HUES6 (cell line): Measurements from ENCODE around the gene FBXW8.

ENCODE experiments used
- H3K27ac ChIP-seq: 2 replicates; pipeline ENCODE4 v1.7.0; 2013; ENCODE audit warnings: low read depth, mild to moderate bottlenecking, low read length, inconsistent platforms
- H3K27me3 ChIP-seq: 2 replicates; pipeline ENCODE4 v1.6.1; 2013; ENCODE audit warnings: low read length; ENCODE audit not compliant: control insufficient read depth, insufficient read depth
- H3K36me3 ChIP-seq: 2 replicates; pipeline ENCODE4 v1.6.1; 2013; ENCODE audit warnings: low read length; ENCODE audit not compliant: control insufficient read depth, insufficient read depth
- H3K4me1 ChIP-seq: 2 replicates; pipeline ENCODE4 v1.6.1; 2013; ENCODE audit warnings: low read length; ENCODE audit not compliant: control insufficient read depth, insufficient read depth
- H3K4me3 ChIP-seq: 2 replicates; pipeline ENCODE4 v1.5.1; 2013; ENCODE audit warnings: low read depth, low read length
- H3K9ac ChIP-seq: one replicate; pipeline ENCODE4 v1.6.1; 2013; ENCODE audit warnings: mild to moderate bottlenecking, low read length
- H3K9me3 ChIP-seq: 2 replicates; pipeline ENCODE4 v1.6.1; 2013; ENCODE audit warnings: low read depth, low read length; ENCODE audit not compliant: control insufficient read depth, insufficient read depth

The FBXW8 gene

DNA sequence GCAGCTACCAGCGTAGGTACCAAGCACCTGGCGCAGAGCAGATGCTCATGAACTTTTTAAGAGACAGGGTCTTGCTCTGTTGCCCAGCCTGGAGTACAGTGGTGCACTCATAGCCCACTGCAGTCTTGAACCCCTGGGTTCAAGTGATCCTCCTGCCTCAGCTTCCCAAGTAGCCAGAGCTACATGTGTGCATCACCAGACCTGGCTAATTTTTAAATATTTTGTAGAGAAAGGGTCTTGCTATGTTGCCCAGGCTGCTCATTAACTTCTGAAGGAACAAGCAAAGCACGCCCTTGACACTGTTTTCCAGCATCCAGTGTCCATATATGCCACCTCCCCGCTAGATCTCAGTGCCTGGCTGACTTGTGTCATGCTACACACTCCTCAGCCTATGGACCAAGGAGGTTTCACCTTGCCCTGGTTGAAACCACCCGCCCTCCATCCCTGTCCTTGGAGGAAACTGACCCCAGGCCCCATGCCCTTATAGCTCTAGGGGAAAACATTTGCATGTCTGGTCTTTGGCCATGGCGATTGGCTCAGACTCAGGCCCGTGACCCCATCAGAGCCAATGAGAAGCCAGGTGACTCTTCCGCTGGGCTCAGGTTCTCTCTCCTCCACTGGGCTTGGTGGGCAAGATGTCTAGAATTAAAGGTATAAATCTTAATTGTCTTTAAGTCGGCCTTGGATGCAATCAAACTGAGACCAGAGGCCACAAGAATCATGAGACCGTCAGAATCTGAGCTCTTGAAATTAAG lies 162.2 kb downstream of the FBXW8 start:
- Histone ChIP-seq H3K9me3 (no peaks in the 10 kb centered on the region), H3K27me3 (no peaks in the 10 kb centered on the region), H3K4me3 (no peak overlapping the region), H3K9ac (no peak overlapping the region), H3K27ac (no peak overlapping the region), H3K36me3 (no peaks in the 10 kb centered on the region), H3K4me1 (peaks cover 12% of the 10 kb centered on the region)

DNA sequence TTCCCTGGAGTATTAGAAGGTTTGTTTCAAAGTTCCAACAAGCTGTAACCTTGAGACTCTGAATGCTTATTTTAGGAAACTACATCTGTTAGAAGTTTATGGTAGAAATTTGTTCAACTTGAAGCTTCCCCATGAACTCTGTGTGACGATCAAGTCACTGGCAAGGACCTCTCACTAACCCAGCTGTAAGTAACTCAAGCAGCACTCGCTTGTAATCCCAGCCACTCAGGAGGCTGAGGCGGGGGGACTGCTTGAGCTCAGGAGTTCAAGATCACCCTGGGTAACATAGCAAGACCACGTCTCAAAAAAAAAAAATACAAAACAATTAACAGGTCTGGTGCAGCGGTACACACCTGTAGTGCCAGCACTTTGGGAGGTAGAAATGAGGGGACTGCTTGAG lies 162.9 kb downstream of the FBXW8 start:
- H3K4me1 ChIP-seq = peaks cover 12% of the 10 kb centered on the region
- H3K27ac ChIP-seq = no peak overlapping the region
- H3K36me3 ChIP-seq = no peaks in the 10 kb centered on the region
- H3K27me3 ChIP-seq = no peaks in the 10 kb centered on the region
- H3K9me3 ChIP-seq = no peaks in the 10 kb centered on the region
- no peak overlapping the region for H3K9ac ChIP-seq
- no peak overlapping the region for H3K4me3 ChIP-seq

DNA sequence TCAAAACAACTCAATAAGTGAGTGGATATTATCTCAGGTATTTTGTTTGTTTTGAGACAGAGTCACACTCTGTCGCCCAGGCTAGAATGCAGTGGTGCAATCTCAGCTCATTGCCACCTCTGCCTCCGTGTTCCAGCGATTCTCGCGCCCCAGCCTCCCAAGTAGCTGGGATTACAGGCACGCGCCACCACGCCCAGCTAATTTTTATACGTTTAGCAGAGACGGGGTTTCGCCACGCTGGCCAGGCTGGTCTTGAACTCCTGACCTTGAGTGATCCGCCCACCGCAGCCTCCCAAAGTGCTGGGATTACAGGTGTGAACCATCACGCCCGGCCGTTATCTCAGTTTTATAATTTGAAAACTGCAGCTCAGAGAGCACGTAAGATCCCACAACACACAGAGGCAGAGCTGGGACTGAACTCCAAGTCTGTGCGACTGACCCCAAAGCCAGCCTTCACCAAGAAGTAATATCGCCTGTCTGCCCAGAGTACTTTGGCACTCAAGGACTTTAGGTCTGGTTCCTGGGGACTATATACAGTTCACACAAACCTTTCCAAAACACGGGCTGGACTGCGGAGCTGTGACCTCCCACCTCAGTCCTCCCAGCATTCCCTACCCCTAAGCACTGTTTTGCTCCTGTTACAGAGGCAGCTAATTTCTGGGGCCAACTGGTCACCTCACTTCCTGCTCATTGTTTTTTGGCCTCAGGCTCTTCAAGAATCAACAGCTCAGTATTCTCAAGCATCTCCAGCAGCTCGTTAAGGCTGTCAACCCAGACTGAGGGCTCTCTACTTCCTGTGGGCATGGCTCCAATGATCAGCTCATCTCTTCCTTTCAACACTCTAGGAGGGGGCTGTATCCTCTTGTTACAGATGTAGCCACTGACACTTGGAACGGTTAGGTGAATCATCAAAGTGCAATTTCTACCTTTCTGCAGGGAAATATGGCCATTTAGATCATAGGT lies 165.9 kb downstream of the FBXW8 start:
- Histone ChIP-seq H3K27me3 (no peaks in the 10 kb centered on the region), H3K27ac (no peak overlapping the region), H3K9ac (no peak overlapping the region), H3K9me3 (no peaks in the 10 kb centered on the region), H3K36me3 (no peaks in the 10 kb centered on the region), H3K4me3 (no peak overlapping the region), H3K4me1 (peaks cover 7% of the 10 kb centered on the region; the same call in 1 of the 2 replicates)

DNA sequence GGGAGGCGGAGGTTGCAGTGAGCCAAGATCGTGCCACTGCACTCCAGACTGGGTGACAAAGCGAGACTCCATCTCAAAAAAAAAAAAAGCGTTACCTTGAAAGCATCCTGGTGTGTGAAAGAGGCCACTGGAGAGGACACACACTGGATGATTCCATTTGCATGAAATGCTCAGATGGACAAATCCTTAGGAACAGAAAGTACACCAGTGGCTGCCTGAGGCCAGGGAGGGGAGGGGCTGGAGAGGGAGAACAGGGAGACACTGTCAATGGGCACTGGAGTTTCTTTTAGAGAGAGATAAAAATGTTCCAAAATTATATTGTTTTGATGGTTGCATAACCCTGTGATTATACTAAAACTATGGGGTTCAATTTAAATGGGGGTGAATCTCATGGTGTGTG lies 168.7 kb downstream of the FBXW8 start:
- Histone ChIP-seq H3K27ac (no peak overlapping the region), H3K4me3 (no peak overlapping the region), H3K27me3 (no peaks in the 10 kb centered on the region), H3K9me3 (no peaks in the 10 kb centered on the region), H3K9ac (no peak overlapping the region), H3K36me3 (no peaks in the 10 kb centered on the region), H3K4me1 (peaks cover 7% of the 10 kb centered on the region; the same call in 1 of the 2 replicates)

DNA sequence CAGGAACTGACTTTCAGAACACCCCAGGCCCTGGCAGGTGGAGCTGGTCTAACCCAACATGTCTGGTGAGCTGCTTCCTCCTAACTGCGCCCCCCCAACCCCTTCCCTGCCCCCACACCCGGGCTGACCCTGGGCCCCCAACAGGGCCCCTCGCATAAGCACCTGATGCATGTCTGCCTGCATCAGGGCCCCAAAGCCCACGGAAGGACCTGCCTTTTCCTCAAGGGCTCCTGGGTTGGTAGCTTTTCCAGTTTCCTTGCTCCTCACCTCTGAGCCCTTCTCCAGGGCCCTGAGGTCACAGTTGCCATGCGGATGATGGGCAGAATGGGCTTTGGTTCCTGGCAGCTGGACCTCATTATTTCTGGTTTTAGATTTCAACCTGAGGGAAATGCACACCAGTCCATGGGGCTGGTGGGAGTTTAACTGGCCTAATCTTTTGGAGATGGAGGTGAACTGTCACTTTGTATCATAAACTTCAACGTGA lies 170.0 kb downstream of the FBXW8 start:
- no peaks in the 10 kb centered on the region for H3K27me3 ChIP-seq
- no peaks in the 10 kb centered on the region for H3K36me3 ChIP-seq
- H3K27ac ChIP-seq = no peak overlapping the region
- no peak overlapping the region for H3K4me3 ChIP-seq
- H3K9ac ChIP-seq = no peak overlapping the region
- peaks cover 7% of the 10 kb centered on the region; the same call in 1 of the 2 replicates for H3K4me1 ChIP-seq
- no peaks in the 10 kb centered on the region for H3K9me3 ChIP-seq
